Measurements from ENCODE around the gene SPTAN1. TPM values are rescaled to one million over a fixed set of nuclear protein-coding genes. Genes with fewer than 3 reads are reported as not detected.

The SPTAN1 gene
- total and polyA plus RNA-seq, 2 of the 4 experiments (the other 2 are of a cell fraction): 275 to 327 TPM

DNA sequence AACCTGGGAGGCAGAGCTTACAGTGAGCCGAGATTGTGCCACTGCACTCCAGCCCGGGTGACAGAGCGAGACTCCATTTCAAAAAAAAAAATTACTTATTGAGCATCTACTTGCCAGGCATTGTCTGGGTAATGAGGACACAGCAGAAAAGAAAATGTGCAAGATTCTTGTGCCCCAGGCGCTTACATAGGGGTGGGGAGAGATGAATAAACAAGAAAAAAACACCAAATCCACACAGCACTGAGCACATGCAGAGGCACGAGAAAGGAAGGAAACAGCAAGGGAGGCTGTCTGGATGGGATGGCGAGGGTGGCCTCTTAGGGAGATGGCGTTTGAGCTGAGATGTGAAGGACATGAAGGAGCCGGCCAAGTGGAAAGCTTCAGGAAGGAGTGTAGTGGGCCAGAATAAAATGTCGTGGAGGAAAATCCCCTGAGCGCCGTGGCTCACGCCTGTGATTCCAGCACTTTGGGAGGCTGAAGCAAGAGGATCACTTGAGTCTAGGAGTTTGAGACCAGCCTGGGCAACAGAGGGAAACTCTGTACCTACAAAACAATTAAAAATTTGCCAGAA is 90.4 kb downstream of the SPTAN1 start:
- Histone ChIP-seq H3K4me2 (ENCODE audit: low read depth, low read length) (no peak overlapping the region), H2AFZ (replicated peaks; ENCODE audit: low read length, poor library complexity) (no peak overlapping the region), H2BK15ac (ENCODE audit: low read depth, low read length) (no peak overlapping the region), H2AK9ac (replicated peaks; ENCODE audit: low read depth, low read length, poor library complexity) (no peak overlapping the region), H3K9me3 (ENCODE audit: control insufficient read depth, insufficient read depth, low read length) (no peaks in the 10 kb centered on the region), H3K56ac (ENCODE audit: extremely low read depth, insufficient read depth, low read length) (no peak overlapping the region), H3K27me3 (ENCODE audit: control insufficient read depth, insufficient read depth, low read length) (no peaks in the 10 kb centered on the region), H3K4me3 (ENCODE audit: insufficient read depth, low read depth, low read length) (no peak overlapping the region), H3K36me3 (ENCODE audit: control insufficient read depth, insufficient read depth, low read length) (peaks cover 4% of the 10 kb centered on the region), H4K5ac (ENCODE audit: low read depth, low read length) (no peak overlapping the region), H4K20me1 (ENCODE audit: insufficient read depth, low read length) (no peaks in the 10 kb centered on the region), H3K18ac (ENCODE audit: low read depth, low read length) (no peak overlapping the region), H3K4me1 (ENCODE audit: control insufficient read depth, insufficient read depth, low read length) (peaks cover 4% of the 10 kb centered on the region), H4K8ac (ENCODE audit: low read depth in 2 of 2, low read length in 2 of 2) (no peak overlapping the region), H3K9me1 (ENCODE audit: insufficient read depth, low read length) (peaks cover 10% of the 10 kb centered on the region; the same call in 1 of the 2 replicates), H3K14ac (replicated peaks; ENCODE audit: low read depth, low read length) (no peak overlapping the region), H3K27ac (ENCODE audit: insufficient read depth, low read length) (no peak overlapping the region), H2BK20ac (ENCODE audit: low read depth, low read length) (no peak overlapping the region), H3K4ac (ENCODE audit: low read depth, low read length) (no peak overlapping the region), H2AK5ac (ENCODE audit: low read depth, low read length) (no peak overlapping the region), H4K91ac (ENCODE audit: insufficient read depth, low read depth, low read length) (no peak overlapping the region), H2BK5ac (ENCODE audit: low read depth, low read length, poor library complexity, severe bottlenecking) (no peak overlapping the region), H2BK120ac (ENCODE audit: low read depth, low read length) (no peak overlapping the region), H3K79me1 (ENCODE audit: low read depth in 1 of 2, low read length in 2 of 2) (peaks cover 14 to 40% of the 10 kb centered on the region in 2 experiments; a peak in 3 of 4 replicates), H3K9ac (ENCODE audit: low read depth, low read length) (no peak overlapping the region), H3K23ac (ENCODE audit: low read depth, low read length) (no peak overlapping the region)
- no TSS peak for BruUV-seq (replicated peaks)
- intact Hi-C loops (cut with micrococcal nuclease): no loop called here
- POLR2A ChIA-PET (ENCODE audit: unreplicated experiment): interaction anchor here (0.6 kb wide), 1 partner anchor 44 kb away, joined by 3 read pairs; no protein-coding TSS in a partner anchor
- DNase-seq (no peak), ATAC-seq (ENCODE audit: low read depth) (no peak)
- WGBS, 2 experiments (ENCODE audit: extremely low coverage in 2 of 2, insufficient read length in 1 of 2): no CpG with 5 or more reads among the region's 12 CpGs
- dilution Hi-C loops (cut with HindIII; ENCODE audit: low sequenced_read_pairs, unreplicated experiment): no loop called here
- in situ Hi-C loops (cut with MboI; ENCODE audit: low sequenced_read_pairs): no loop called here
- no peak for TF ChIP-seq SMC3 (IDR thresholded peaks at IDR 0.05; ENCODE audit: low read depth, low read length)
- TF ChIP-seq, protein P1, sequence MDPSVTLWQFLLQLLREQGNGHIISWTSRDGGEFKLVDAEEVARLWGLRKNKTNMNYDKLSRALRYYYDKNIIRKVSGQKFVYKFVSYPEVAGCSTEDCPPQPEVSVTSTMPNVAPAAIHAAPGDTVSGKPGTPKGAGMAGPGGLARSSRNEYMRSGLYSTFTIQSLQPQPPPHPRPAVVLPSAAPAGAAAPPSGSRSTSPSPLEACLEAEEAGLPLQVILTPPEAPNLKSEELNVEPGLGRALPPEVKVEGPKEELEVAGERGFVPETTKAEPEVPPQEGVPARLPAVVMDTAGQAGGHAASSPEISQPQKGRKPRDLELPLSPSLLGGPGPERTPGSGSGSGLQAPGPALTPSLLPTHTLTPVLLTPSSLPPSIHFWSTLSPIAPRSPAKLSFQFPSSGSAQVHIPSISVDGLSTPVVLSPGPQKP (IDR thresholded peaks at IDR 0.05; ENCODE audit: borderline replicate concordance, low read depth, low read length): no peak
- no peak for TF ChIP-seq NFE2L2 (IDR thresholded peaks at IDR 0.05; ENCODE audit: low read depth, low read length)
- TF ChIP-seq CEBPB (IDR thresholded peaks at IDR 0.05; ENCODE audit: low read depth, low read length): no peak
- TF ChIP-seq RAD21 (IDR thresholded peaks at IDR 0.05; ENCODE audit: low read length): no peak
- TF ChIP-seq MAFK (IDR thresholded peaks at IDR 0.05; ENCODE audit: low read depth, low read length): no peak
- no peak for TF ChIP-seq CHD1 (IDR thresholded peaks at IDR 0.05; ENCODE audit: low read depth, low read length)
- CTCF ChIA-PET: no interaction called here
